GM18502 (cell line): ENCODE data around the gene DDX17.

Experiments
- ATAC-seq: cut with Tn5 transposase; IDR thresholded peaks from one replicate; pipeline ENCODE4 v1.9.1; 2021; ENCODE audit warnings: mild to moderate bottlenecking; ENCODE audit not compliant: unreplicated experiment, poor library complexity

DDX17 gene

DNA sequence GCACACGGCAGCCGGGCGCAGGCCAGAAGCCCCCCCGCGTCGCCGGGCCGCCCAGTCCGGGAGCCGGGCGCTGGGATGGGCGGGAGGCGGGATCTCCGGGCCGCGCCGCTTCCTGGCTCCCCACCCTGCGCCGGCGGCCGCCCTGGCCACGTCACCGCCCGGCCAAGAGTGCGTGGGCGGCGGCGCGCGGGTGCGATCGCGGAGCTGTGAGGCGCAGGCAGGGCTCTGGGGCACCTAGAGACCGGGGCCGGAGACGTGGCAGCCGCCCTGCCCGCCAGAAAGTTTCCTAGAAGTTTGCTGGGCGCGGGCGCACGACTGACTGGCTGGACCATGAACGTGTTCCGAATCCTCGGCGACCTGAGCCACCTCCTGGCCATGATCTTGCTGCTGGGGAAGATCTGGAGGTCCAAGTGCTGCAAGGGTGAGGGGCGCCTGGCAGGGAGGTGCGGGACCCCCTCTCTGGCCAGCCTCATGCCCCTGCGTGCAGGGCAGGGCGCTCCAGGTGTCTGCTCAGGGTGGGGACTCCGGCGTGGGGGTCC is 38.1 kb downstream of the DDX17 start, which contains the start of gene KDELR3:
TSS of gene KDELR3 (plus strand) at position 193 of the 539 bp plus-strand sequence. CDS start at position 331, 138 bp downstream.
- no peak for ATAC-seq

DNA sequence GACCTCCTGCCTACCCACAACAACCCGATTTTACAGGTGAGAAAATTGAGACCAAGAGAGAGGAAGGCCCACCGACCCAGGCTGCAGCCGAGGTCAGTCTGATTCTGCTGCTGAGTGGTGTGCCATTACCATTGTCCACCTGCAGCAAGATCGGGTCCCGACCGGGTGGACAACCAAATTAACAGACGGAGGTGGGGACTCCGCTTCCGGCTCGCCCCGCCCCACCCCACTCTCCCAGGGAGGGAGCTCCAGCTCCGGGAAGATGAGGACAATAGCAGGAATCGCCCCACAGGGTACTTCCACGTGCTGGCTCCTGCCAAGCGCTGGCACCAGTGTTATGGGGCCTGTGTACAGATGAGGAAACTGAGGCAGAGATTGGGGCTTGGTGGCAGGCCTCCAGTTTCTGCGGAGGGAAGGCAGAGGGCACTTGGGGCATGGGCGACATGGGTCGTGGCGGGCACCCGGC is 38.6 kb downstream of the DDX17 start:
- no peak for ATAC-seq

DNA sequence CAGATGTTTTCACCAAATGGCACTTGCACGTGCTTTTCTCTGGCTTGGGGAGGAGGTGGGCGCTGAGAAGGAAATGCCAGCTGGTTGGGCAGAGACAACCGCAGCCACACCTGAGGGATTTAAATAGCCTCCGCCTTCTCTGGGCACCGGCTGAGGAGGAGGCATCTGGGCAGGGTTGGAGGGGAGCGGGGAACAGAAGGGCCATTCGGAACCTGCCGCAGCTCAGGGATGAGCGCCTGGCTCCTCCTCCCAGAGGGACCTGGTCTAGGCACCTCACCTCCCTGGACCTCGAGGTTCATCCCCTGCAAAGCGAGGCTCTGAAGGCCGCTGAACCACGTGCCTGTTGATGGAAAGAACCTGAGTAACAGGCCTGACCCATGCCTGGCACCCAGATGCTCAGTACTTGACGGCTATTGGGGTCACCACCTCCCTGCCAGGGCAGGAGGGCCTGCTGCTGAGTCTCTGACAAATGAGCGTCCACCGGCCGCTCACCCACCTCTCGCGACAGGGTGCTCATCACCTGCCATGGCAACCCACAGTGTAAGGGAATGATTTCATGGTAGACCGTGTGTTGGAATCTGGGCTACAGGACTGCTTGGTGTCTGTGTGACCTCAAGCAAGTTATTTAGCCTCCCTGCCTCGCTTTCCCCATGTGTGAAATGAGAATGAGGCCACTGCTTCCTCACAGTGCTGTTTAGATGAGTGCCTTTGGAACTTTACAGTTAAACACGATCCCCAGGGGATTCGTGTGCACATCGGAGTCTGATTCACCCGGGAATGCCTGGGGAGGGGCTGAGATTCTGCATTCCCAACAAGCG is 40.2 kb downstream of the DDX17 start:
- no peak for ATAC-seq

DNA sequence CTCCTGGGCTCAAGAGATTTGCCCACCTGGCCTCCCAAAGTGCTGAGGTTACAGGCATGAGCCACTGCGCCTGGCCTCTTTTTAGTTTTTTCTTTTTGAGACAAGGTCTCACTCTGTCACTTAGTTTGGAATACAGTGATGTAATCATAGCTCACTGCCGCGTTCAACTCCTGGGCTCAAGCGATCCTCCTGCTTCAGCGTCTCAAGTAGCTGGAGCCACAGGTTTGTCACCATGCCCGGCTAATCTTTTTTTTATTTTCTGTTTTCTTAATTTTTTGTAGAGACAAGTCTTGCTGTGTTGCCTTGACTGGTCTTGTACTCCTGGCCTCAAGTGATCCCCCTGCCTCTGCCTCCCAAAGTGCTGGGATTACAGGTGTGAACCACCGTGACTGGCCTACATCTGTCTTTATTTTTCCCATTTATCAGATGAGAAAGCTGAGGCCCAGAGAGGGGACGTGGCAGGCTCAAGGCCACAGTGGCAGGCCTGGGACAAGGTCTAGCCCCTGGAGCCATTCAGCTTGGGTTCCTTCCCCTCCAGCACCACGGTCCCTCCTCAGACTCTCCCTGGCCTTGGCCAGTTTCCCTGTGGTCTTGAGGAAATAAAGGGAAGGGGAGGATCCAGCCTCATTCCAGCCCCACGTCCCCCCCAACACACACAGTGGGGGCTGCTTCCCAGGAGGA is 41.0 kb downstream of the DDX17 start:
- no peak for ATAC-seq

DNA sequence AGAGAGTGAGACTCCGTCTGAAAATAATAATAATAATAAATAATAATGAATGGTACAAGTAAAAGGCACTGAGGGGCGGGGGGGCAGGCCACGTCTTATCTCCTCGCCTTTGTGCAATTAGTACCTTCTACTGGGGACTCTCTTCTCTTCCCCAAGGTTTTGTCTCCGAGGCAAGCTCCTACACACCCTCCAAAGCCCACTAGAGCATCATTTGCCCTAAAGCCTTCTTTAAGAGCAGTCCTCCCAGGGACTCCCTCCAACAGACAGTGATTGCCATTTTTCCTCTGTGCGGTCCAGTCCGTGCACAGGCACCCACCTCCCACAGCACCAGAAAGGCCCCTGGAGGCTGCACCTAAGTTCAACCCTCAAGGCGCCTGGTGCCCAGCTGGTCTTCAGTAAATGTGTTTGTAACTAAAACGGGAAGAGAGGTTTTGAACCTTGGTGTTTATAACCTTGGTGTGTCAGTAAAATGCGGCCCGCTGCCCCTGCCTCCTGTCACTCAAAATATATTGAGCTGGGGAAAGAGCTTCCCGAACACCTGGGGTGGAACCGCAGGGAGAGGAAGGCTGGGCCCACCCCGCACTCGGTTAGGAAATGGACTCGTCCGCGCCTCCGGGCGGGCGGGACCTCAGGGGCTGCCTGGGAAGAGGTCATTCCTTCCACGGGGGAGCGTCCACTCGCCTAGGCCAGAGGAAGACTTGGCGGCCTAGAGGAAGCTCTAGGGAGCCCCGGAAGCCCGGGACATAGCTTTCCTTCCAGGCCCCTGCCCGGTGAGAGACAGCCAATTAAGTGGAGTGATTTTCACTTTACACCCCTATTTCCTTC is 42.9 kb downstream of the DDX17 start:
- no peak for ATAC-seq

DNA sequence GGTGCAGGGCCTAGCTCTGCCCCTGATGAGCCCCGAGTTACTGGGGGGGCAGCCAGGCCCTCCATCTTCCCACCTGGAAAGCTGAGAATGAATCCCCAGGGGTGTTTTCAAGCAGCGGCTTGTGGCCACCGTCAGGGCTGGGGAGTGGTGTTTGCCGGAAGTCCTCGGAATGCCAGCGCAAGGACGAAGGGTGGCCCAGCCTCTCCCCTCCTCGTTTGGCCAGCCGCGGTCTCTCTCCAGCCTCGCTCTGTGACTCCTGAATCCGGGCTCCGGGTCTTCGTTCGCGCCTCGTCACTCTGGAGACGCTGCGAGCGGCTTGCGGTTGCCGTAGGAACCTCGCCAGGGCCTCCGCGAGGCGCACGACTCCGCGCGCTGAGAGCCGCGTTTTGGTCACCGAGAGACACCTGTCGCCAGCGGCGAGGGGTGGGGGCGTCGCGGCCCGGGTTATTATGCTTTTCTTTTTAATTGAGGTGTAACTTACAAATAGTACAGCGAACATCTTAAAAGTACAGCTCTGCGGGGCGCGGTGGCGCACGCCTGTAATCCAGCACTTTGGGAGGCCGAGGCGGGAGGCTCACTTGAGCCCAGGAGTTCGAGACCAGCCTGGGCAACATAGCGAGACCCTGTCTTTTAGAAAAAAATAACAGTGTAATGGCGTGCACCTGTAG is 44.6 kb downstream of the DDX17 start:
- ATAC-seq: no peak

DNA sequence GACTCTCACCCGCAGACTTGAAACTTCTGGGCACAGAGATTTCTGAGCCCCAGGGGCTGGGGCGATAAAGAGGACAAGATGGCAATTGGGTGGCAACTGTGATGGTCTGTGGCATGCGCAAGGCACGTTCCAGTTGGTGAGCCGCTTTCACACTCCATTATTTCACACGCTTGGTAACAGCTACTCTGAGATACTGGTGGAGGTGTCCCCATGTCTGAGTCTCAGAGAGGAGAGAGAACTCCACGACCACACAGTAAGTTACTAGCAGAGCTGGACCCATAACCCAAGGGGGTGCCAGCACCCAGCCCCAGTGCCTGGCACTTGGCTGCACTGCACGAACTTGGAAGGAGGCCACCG is 45.1 kb downstream of the DDX17 start:
- ATAC-seq: no peak

DNA sequence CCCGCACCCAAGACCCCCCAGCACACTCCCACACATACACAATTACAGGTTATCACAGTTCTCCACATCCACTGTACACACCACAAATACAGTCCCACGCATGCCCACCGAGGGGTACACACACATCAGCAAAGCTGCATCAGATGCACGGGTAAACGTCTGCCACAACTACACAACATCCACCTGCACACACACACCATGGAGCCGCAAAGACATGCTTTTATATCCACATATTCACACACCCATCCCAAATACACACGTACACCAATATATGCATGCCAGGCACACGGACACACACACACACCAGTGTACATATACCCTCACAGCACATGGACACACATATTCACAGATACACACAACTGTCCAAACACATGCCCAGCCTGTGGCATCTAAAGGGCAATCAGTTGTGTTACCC is 45.7 kb downstream of the DDX17 start:
- ATAC-seq: no peak

DNA sequence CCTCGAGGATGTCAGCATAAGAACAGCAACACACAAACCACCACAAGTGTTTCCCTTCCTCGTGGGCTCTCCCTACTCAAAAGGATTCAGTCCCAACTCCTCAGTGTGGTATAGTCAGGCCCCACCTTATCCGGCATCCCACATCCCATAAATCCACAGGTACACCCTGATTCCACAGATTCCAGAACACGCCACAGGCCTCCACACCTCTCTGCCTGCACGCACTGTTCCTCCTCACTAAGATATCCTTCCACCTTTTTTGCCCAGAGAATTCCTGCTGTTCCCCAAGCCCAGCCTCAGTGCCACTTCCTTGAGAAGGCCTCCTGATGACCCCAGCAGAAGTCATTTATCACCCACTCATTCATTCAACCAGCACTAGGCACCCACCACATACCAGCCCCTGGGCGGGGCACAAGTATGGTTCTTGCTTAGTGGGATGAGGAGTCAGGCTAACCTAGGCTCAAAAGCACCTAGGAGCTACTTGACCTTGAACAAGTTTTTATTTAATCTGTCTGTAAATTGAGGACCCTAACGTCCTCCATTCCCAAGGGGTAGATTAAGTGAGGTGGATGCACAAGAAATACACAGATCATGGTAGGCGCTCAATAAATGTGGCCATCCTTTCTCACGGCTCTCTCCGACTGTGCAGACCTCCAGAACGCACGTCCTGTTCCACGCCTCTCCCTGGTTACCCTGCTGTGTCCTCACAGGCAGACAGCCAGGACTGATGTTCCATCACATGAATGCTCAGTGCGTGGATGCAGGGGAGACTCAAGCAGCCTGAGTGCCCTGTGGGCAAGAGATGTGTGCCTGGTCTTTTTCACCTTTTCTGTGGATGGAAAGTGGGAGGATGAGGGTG is 49.0 kb downstream of the DDX17 start:
- ATAC-seq: no peak

DNA sequence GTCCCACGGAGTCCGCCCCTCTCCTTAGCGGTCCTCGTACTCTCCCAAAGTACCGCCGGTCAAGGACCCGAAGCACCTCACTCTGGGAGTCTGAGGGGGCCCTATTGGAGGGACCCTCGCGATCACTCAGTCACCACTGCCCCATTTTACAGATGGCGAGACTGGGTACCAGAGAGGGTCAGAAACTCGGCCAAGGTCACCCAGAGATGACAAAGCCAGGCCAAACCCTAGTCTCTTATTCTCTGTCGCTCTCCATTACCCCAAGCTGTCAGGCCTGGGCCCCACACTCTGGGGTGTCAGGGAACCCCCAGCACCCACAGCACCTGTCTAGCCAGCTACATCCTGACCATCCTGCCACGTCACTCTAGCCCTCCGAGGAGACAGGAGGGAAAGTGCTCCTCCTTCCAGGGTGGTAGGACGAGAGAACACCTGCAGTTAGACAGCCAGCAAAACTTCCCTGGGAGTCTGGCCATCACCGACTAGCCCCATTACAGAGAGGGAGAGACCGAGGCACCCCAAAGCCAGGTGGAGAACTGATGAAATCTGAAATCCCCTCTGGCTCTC is 49.8 kb downstream of the DDX17 start:
- ATAC-seq: no peak

DNA sequence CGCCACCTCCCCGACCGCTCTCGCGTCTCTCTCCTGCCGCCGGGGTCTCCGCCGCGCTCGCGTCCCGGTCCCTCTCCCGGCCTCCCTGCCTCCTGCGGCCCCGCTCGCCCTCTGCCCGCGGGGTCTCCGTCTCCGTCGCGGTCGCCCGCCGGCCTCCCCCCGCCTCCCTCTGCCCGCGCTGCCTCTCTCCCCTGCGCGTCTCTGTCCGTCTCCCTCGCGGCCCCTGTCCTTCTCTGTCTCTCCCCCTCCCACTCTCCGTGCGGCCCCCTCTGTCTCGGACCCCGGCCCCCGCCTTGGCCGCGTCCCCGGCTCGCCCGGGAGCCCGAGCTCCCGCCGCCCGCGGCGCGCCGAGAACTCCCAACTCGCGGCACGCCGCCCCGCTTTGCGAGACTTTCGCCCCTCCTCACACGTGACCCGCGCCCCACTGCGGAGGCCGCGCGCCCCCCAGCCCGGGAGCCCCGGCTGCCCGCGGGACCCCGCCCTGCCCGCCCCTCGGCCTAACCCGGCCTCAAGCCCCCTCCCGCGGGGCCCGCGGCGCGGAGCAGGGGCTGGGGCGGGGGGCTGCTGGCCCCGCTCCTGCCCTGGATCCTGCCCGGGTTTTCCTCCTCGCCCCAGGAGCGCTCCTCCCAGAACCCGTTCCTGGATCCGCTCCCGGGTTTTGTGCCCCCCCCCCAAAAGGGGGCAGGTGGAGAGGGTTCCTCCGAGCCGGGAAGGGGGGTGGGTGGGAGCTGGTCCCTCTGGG is 50.4 kb downstream of the DDX17 start:
- ATAC-seq: no peak

DNA sequence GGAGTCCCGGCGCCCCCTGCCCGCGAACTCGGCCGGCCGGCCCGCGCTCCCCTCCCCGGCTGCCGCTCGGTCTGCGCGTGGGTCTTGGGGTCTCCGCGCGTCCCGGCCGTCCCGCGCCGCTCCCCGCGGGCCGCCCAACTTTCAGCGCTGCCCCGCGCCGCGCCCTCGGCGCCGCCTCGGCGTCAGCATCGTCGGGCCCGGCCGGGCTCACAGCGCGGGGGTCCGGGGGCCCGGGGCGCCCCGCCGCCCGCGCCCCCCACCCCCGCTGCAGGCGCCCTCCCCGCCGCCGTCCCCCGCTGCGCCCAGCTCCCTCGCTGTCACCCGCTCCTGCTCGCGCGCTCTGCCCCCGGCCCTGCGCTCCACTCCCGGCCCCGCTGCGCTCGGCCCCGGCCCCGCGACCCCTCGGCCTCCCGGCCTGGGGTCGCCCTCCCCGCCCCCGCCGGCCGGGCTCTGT is 51.0 kb downstream of the DDX17 start, which contains the start of gene KCNJ4:
TSS of gene KCNJ4 (minus strand) at position 124 of the 454 bp plus-strand sequence. CDS start 27,067 bp downstream, outside the sequence.
- no peak for ATAC-seq

DNA sequence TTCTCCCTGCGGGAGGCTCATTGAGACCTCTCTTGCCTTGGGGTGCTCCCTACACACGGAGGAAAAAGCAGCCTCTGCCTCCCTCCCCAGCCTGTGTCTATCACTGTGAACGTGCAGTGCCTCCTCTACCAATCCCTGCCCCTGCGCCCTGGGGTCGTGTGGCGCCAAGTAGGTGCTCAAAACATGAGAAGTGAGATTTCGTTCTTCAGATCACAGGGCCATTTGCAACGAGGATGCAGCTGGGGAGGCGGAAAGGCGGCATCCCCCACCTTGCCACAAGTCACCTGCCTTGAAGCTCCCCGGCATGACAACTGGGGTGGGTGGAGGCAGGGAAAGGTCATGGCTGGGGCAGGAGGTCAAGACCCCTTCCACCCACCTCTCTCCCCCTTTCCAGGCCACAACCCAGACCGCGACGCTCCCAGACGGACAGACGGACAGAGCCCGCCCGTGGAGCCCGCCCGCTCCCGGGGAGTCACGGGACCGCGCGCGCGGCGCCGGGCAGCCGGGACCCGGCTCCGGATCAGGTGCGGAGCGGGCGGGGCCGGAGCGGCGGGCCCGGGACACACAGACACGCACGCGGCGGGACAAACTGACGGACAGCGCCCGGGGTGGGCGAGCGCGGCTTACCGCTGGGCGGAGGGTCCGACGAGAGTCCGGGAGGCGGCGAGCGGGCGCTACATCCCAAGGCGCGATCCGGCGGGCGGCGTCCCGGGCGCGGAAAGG is 51.6 kb downstream of the DDX17 start:
- ATAC-seq: no peak

DNA sequence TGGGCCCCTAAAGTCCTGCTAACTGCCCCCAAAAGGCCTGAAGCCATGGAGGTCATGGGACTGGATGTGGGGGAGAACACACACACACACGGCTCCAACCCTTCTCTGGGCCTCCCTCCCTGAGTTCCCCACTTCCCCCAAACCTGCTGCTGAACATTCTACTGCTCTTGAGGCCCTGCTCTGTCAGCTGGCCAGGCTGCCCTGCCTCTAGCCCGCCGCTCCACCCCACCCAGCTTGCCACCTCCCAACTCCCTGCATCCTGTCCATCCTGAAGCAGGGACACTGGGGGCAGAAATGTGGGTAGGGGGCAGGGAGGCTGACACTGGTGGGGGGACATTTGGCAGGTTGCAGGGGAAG is 52.1 kb downstream of the DDX17 start:
- ATAC-seq: no peak

DNA sequence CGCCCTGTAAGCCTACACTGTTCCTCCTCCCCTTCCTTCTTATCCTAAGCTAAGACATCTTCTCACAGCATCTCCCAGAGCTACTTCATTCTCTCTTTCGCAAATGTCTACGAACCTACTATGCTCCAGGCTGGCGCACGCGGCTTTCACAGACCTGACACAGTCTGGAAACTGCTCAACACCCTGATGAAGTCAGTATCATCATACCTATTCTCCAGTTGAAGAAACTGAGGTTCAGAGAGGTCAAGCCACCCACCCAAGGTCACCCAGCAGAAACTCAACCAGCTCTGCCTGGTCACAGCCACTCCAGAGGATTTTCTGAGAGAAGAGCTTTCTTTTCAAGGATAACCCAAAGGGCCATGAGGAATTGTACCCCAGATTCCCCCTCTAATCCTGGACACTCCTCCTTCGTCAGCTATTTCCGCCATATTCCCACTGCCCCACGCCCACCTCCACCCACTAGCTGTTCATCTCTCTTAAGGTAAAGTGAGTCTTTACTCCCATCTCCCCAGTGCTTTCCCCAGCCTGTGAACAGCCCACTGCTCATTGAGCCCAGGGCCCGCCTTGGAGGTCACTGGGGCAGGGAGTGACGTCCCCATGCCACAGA is 52.9 kb downstream of the DDX17 start:
- no peak for ATAC-seq

DNA sequence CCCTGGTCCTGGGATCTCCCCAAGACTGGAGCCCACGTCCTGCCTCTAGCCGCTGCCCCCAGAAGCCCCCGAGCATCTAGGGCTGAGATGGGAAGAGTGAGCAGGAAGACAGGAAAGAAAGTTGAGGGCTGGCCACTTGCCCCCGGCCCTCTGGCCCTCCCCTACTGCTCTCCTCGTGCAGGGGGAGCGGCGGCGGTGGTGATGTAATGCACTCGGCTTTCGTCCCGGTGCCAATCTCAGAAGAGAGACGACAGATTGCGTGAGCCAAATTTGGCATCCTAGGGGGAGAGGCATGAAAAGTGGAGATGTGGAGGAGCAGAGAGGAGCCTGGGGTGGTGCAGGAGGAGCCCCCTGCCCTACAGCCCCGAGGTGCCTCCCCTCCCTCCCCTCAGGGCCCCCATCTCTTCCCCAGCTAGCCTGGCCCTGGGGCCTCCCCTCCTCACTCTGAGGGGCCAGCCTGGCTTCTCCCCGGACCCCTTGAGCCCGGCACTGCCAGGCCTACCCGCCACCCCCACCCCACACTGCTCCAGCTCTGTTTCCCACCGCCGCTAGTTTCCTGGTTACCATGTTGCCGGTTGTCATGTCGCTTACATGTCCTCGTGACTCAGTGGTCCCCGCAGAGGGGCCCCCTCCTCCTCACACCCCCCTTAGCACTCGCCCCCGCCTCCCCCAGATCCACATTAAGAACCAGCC is 53.6 kb downstream of the DDX17 start:
- no peak for ATAC-seq
